ENCODE results near the gene COL5A1. TPM values are rescaled to one million over a fixed set of nuclear protein-coding genes. Genes with fewer than 3 reads are reported as not detected.

The COL5A1 gene
- total RNA-seq, 1 experiment from 2014 or later, result 9.5 TPM

DNA sequence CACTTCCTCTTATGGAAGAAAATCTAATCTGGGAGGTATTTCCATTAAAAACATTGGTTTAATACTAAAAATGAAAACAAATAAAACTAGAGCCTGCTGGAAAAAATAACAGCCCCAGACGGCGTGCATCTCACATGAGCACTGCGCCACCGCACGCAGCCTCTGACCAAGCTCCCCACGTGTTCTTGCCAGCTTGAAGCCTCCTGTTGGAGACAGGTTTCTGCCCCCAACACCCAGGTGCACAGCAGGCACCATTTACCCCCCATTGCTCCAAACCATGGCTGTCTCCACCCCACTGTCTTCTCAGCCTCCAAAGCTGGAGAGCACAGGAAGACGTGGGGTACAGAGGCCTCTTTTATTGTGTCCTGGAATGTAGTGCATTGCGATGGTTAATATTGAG lies 10.7 kb upstream of the COL5A1 start:
- Mint-ChIP-seq H3K9me3 (no peaks in the 10 kb centered on the region; a peak in 2 of 5 replicates), H3K27me3 (ENCODE audit: low read depth) (peaks cover 3% of the 10 kb centered on the region), H3K4me1 (peaks cover 13 to 16% of the 10 kb centered on the region in 2 experiments), H3K4me3 (no peak overlapping the region), H3K27ac (no peak overlapping the region), H3K36me3 (ENCODE audit: insufficient read depth in 1 of 3, low read depth in 3 of 3) (no peaks in the 10 kb centered on the region)
- no peak overlapping the region for H3K27ac ChIP-seq (ENCODE audit: insufficient read length, low read depth, low read length)
- no peaks in the 10 kb centered on the region for H3K4me1 ChIP-seq (ENCODE audit: insufficient read depth, low read length)
- no peaks in the 10 kb centered on the region for H3K79me1 ChIP-seq (ENCODE audit: insufficient read depth, low read depth, low read length, poor library complexity, severe bottlenecking)
- H2BK15ac ChIP-seq (ENCODE audit: low read depth, low read length), result no peak overlapping the region
- no peak overlapping the region for H2AK5ac ChIP-seq (ENCODE audit: insufficient read length, low read length)
- no peak overlapping the region for H4K5ac ChIP-seq (ENCODE audit: insufficient read length, low read depth, low read length)
- TF ChIP-seq, protein P1, sequence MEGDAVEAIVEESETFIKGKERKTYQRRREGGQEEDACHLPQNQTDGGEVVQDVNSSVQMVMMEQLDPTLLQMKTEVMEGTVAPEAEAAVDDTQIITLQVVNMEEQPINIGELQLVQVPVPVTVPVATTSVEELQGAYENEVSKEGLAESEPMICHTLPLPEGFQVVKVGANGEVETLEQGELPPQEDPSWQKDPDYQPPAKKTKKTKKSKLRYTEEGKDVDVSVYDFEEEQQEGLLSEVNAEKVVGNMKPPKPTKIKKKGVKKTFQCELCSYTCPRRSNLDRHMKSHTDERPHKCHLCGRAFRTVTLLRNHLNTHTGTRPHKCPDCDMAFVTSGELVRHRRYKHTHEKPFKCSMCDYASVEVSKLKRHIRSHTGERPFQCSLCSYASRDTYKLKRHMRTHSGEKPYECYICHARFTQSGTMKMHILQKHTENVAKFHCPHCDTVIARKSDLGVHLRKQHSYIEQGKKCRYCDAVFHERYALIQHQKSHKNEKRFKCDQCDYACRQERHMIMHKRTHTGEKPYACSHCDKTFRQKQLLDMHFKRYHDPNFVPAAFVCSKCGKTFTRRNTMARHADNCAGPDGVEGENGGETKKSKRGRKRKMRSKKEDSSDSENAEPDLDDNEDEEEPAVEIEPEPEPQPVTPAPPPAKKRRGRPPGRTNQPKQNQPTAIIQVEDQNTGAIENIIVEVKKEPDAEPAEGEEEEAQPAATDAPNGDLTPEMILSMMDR (conservative IDR thresholded peaks at IDR 0.05), result no peak
- no peak overlapping the region for H3K4ac ChIP-seq (ENCODE audit: low read depth, low read length)
- DNase-seq, result peak; percentile 6
- no peak overlapping the region for H2BK12ac ChIP-seq (ENCODE audit: insufficient read length, low read depth, low read length)
- H3K56ac ChIP-seq (ENCODE audit: insufficient read length, low read depth, low read length), result no peak overlapping the region
- H4K20me1 ChIP-seq (ENCODE audit: control insufficient read depth, insufficient read depth, insufficient read length), result no peaks in the 10 kb centered on the region
- H3K4me2 ChIP-seq (ENCODE audit: insufficient read depth, insufficient read length, low read length), result no peak overlapping the region
- H3K9ac ChIP-seq (ENCODE audit: extremely low read depth, insufficient read length, low read length), result no peak overlapping the region
- H3K9me3 ChIP-seq (ENCODE audit: control insufficient read depth, low read depth, low read length), result no peaks in the 10 kb centered on the region
- WGBS (ENCODE audit: extremely low coverage, insufficient read length, low lambda C conversion rate), result no CpG with 5 or more reads among the region's 8 CpGs
- H3K27me3 ChIP-seq (ENCODE audit: insufficient read depth, low read length), result no peaks in the 10 kb centered on the region
- H3K23me2 ChIP-seq (ENCODE audit: insufficient read length, low read depth, low read length, poor library complexity, severe bottlenecking), result no peaks in the 10 kb centered on the region
- H2BK20ac ChIP-seq (ENCODE audit: low read depth, low read length, poor library complexity, severe bottlenecking), result no peak overlapping the region
- H3K18ac ChIP-seq (ENCODE audit: insufficient read length, low read depth, low read length), result no peak overlapping the region
- no peaks in the 10 kb centered on the region for H3K79me2 ChIP-seq (ENCODE audit: insufficient read depth, low read length)
- no peak overlapping the region for H3K23ac ChIP-seq (ENCODE audit: insufficient read length, low read depth, low read length)
- no peak overlapping the region for H3K14ac ChIP-seq (ENCODE audit: insufficient read depth, low read length)
- no peak overlapping the region for H3T11ph ChIP-seq (ENCODE audit: low read length)
- H2AFZ ChIP-seq (ENCODE audit: low read length), result no peak overlapping the region
- H2BK5ac ChIP-seq (ENCODE audit: insufficient read length, low read length), result no peak overlapping the region
- no peak overlapping the region for H4K91ac ChIP-seq (ENCODE audit: insufficient read length, low read depth, low read length)
- no peak overlapping the region for H2BK120ac ChIP-seq (ENCODE audit: low read depth, low read length, poor library complexity, severe bottlenecking)
- H4K8ac ChIP-seq (replicated peaks; ENCODE audit: insufficient read length, low read depth, low read length), result no peak overlapping the region
